Colonic mucosa (tissue), 4 donors: ENCODE measurements around the gene NLRP9. TPM values are rescaled to one million over a fixed set of nuclear protein-coding genes. Genes with fewer than 3 reads are reported as not detected.

ENCODE experiments used
- DNase-seq: peaks from one replicate; pipeline ENCODE4 v3.0.0-alpha.2; 2020
- H3K27ac ChIP-seq: fragments of 200-600 bp; one replicate; pipeline ENCODE4 v1.8.0; 2021
- H3K27me3 ChIP-seq: fragments of 200-600 bp; one replicate; pipeline ENCODE4 v1.8.0; 2021
- H3K36me3 ChIP-seq: fragments of 200-600 bp; one replicate; pipeline ENCODE4 v1.8.0; 2021
- H3K4me1 ChIP-seq: fragments of 200-600 bp; one replicate; pipeline ENCODE4 v1.8.0; 2021; ENCODE audit warnings: mild to moderate bottlenecking
- H3K4me3 ChIP-seq: fragments of 200-600 bp; one replicate; pipeline ENCODE4 v1.8.0; 2021
- H3K9ac ChIP-seq, 2 donors: one replicate each; pipeline ENCODE4 v1.7.0; 2013; ENCODE audit warnings: control low read depth in 2 of 2, low read depth in 2 of 2, low read length in 2 of 2
- H3K9me3 ChIP-seq: fragments of 200-600 bp; one replicate; pipeline ENCODE4 v1.8.0; 2021
- CTCF ChIP-seq: fragments of 200-600 bp; IDR thresholded peaks from one replicate; pipeline ENCODE4 v1.8.0; 2022; ENCODE audit warnings: antibody characterized with exemption, mild to moderate bottlenecking
- intact Hi-C: fragments of 100-400 bp; cut with DNase I; formaldehyde crosslinking; loops from one replicate; pipeline ENCODE4 v1.14.1; 2022
- total RNA-seq, 2 donors: library from RNA; stranded (reverse); fragmentation: NEBNext Ultra II Directional in 1 of 2; extraction: Animal tissue kit (Norgen Biotek cat#: 25700) in 1 of 2; gene quantifications; one replicate each; pipeline ENCODE4 v1.2.1, GENCODE V29; 2021
- donor health status: healthy.
- donor health status: DM: no; HTN: no; CAD: no.
- donor health status: DM: no; HTN: no; CAD: no.

The NLRP9 gene
- total RNA-seq, 2 donors from 2014 or later: not detected

DNA sequence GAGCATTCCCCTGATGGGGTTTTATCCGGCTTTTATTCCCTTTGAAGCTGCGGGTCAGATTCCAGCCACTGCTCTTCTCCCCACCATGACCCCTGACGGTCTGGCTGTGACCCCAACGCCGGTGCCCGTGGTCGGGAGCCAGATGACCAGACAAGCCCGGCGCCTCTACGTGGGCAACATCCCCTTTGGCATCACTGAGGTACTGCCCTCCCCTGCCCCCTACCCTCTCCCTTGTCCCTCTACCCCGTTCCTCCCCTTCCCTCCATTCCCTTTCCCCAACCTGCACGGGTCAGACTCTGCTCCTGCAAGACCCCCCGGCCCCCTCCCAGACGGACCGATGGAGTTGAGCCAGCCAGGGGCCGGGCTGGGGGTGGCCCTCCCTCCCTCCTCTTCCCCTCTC lies 77.2 kb downstream of the NLRP9 start:
- Histone ChIP-seq H3K27me3 (no peaks in the 10 kb centered on the region), H3K27ac (no peak overlapping the region), H3K9me3 (no peaks in the 10 kb centered on the region), H3K36me3 (peaks cover 19% of the 10 kb centered on the region), H3K9ac (no peak overlapping the region), H3K4me1 (peaks cover 21% of the 10 kb centered on the region), H3K4me3 (no peak overlapping the region)
- no peak for TF ChIP-seq CTCF
- no peak for DNase-seq
- intact Hi-C loops: no loop called here

GRCh38 chr19:55660404-55660803 lies 77.8 kb downstream of the NLRP9 start:
- no peak overlapping the region for H3K27ac ChIP-seq
- H3K4me3 ChIP-seq: no peak overlapping the region
- H3K4me1 ChIP-seq: peaks cover 21% of the 10 kb centered on the region
- H3K36me3 ChIP-seq: peaks cover 19% of the 10 kb centered on the region
- intact Hi-C loops: no loop called here
- no peak overlapping the region for H3K9ac ChIP-seq
- DNase-seq: no peak
- no peaks in the 10 kb centered on the region for H3K27me3 ChIP-seq
- no peaks in the 10 kb centered on the region for H3K9me3 ChIP-seq
- no peak for TF ChIP-seq CTCF

- Histone ChIP-seq H3K27ac (no peak overlapping the region), H3K4me3 (no peak overlapping the region), H3K9ac (no peak overlapping the region), H3K9me3 (no peaks in the 10 kb centered on the region), H3K27me3 (no peaks in the 10 kb centered on the region), H3K4me1 (peaks cover 21% of the 10 kb centered on the region), H3K36me3 (peaks cover 19% of the 10 kb centered on the region)
- intact Hi-C loops: no loop called here
- TF ChIP-seq CTCF: no peak
- no peak for DNase-seq
Measured at GRCh38 chr19:55659822-55660221, 78.4 kb downstream of the NLRP9 start.

DNA sequence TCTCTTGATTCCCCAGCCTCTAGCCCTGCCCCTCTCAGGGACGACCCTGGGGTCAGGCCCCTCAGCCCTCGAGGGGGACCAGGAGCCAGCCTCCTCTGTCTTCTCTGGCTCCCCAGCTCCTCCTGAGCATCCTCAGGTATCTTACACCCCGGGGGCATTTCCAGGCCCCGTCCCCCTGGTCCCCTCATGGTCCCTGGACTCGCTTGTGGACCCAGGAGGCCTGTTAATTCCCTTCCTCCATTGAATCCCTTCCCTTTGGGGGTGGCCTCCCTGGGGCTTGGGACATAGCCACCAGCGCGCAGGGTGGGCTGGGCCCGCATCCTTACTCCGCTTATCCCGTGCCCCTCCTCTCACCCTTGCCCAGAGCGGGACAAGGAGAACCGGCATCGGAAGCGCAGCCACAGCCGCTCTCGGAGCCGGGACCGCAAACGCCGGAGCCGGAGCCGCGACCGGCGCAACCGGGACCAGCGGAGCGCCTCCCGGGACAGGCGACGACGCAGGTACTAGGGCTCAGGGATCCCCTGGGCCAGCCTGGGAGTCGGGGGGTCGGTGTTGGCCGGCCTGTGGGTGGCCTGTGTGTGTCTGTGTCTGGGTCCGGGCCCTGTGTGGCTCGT lies 79.2 kb downstream of the NLRP9 start:
- no peak overlapping the region for H3K27ac ChIP-seq
- no peaks in the 10 kb centered on the region for H3K27me3 ChIP-seq
- no peak overlapping the region for H3K4me3 ChIP-seq
- intact Hi-C loops: no loop called here
- H3K9me3 ChIP-seq: no peaks in the 10 kb centered on the region
- no peak overlapping the region for H3K9ac ChIP-seq
- DNase-seq: no peak
- peaks cover 21% of the 10 kb centered on the region for H3K4me1 ChIP-seq
- TF ChIP-seq CTCF: no peak
- peaks cover 18% of the 10 kb centered on the region for H3K36me3 ChIP-seq

Other genes with a start within 250 kb of the NLRP9 start
- gene SSC5D, start 250.0 kb downstream of the NLRP9 start, total RNA-seq: 1 to 10 TPM; 2.2 to 7.4 TPM
- not detected for gene SBK2, start 201.3 kb downstream of the NLRP9 start, total RNA-seq
- gene SBK3, start 192.9 kb downstream of the NLRP9 start, total RNA-seq: not detected
- 1 to 10 TPM; 8.0 to 8.7 TPM for gene ZNF579, start 157.6 kb downstream of the NLRP9 start, total RNA-seq
- 10 to 100 TPM; 12.2 to 14.5 TPM for gene FIZ1, start 138.9 kb downstream of the NLRP9 start, total RNA-seq
- 10 to 100 TPM; 30.4 to 33.9 TPM for gene ZNF524, start 138.1 kb downstream of the NLRP9 start, total RNA-seq
- 10 to 100 TPM; 12.9 to 13.1 TPM for gene ZNF865, start 132.8 kb downstream of the NLRP9 start, total RNA-seq
- 10 to 100 TPM in 1 of 2 donors, 1 to 10 TPM in 1; 9.9 to 10.2 TPM for gene ZNF784, start 113.8 kb downstream of the NLRP9 start, total RNA-seq
- gene ZNF580, start 97.4 kb downstream of the NLRP9 start, total RNA-seq: 10 to 100 TPM; 18.0 to 28.6 TPM
- 10 to 100 TPM; 16.0 to 20.3 TPM for gene ZNF581, start 94.8 kb downstream of the NLRP9 start, total RNA-seq
- gene CCDC106, start 90.2 kb downstream of the NLRP9 start, total RNA-seq: 1 to 10 TPM; 2.6 to 4.8 TPM
- gene U2AF2, start 83.4 kb downstream of the NLRP9 start, total RNA-seq: 100 to 1,000 TPM; 146 to 289 TPM
- 100 to 1,000 TPM; 257 to 259 TPM for gene EPN1, start 63.2 kb downstream of the NLRP9 start, total RNA-seq
- not detected for gene RFPL4A, start 20.7 kb upstream of the NLRP9 start, total RNA-seq
- not detected for gene RFPL4AL1, start 30.7 kb upstream of the NLRP9 start, total RNA-seq
- gene NLRP11, start 93.6 kb upstream of the NLRP9 start, total RNA-seq: under 1 TPM in 1 of 2 donors, not detected in 1; 0.07 TPM
- not detected for gene NLRP4, start 98.1 kb upstream of the NLRP9 start, total RNA-seq
- not detected for gene NLRP13, start 193.9 kb upstream of the NLRP9 start, total RNA-seq
- gene NLRP8, start 209.4 kb upstream of the NLRP9 start, total RNA-seq: not detected
- gene NLRP5, start 248.4 kb upstream of the NLRP9 start, total RNA-seq: not detected